Neuronal stem cell (in vitro differentiated cells): ENCODE data around the gene LCN2.
"Not testable (repeated sequence)": the region's sequence is repeated elsewhere in the genome, so short reads cannot be mapped to it uniquely, and the experiment has no call there.

Experiments
- DNase-seq: peaks from one replicate; pipeline ENCODE4 v3.0.0-alpha.2; 2013; ENCODE audit warnings: low spot score
- H2AFZ ChIP-seq: one replicate; pipeline ENCODE4 v1.6.1; 2013; ENCODE audit warnings: mild to moderate bottlenecking, low read length, inconsistent platforms
- H2AK5ac ChIP-seq: 2 replicates; pipeline ENCODE4 v1.6.1; 2013; ENCODE audit warnings: low read depth, mild to moderate bottlenecking, inconsistent platforms, low read length, moderate library complexity, mixed read lengths
- H2BK120ac ChIP-seq: 2 replicates; pipeline ENCODE4 v1.6.1; 2013; ENCODE audit warnings: low read depth, mild to moderate bottlenecking, inconsistent platforms, low read length, moderate library complexity, mixed read lengths
- H2BK12ac ChIP-seq: one replicate; pipeline ENCODE4 v1.6.1; 2013; ENCODE audit warnings: low read length, inconsistent platforms
- H2BK15ac ChIP-seq: 2 replicates; pipeline ENCODE4 v1.6.1; 2013; ENCODE audit warnings: mild to moderate bottlenecking, low read length, inconsistent platforms, mixed read lengths
- H2BK5ac ChIP-seq: one replicate; pipeline ENCODE4 v1.6.1; 2013; ENCODE audit warnings: inconsistent platforms, mild to moderate bottlenecking, low read length, moderate library complexity
- H3K14ac ChIP-seq: one replicate; pipeline ENCODE4 v1.6.1; 2013; ENCODE audit warnings: low read length, inconsistent platforms
- H3K18ac ChIP-seq: 2 replicates; pipeline ENCODE4 v1.6.1; 2013; ENCODE audit warnings: low read length, inconsistent platforms
- H3K23ac ChIP-seq: 2 replicates; pipeline ENCODE4 v1.6.1; 2013; ENCODE audit warnings: low read depth, mild to moderate bottlenecking, mixed read lengths, low read length, inconsistent platforms; ENCODE audit not compliant: poor library complexity
- H3K27ac ChIP-seq: replicated peaks from 3 replicates; pipeline ENCODE4 v1.5.1; 2013; ENCODE audit warnings: low read length, inconsistent platforms
- H3K27me3 ChIP-seq, 3 experiments: 2 replicates each; pipeline ENCODE4 v1.6.1; 2013; ENCODE audit warnings: low read length in 3 of 3, mild to moderate bottlenecking in 2 of 3, inconsistent platforms in 1 of 3, low read depth in 1 of 3, mixed read lengths in 1 of 3, moderate library complexity in 1 of 3; ENCODE audit not compliant: control insufficient read depth in 3 of 3, insufficient read depth in 3 of 3
- H3K36me3 ChIP-seq, 2 donors: replicated peaks in 1 of 2; 2 replicates each; pipeline ENCODE4 v1.6.1; 2013; ENCODE audit warnings: low read length in 2 of 2; ENCODE audit not compliant: control insufficient read depth in 2 of 2, insufficient read depth in 2 of 2
- H3K4ac ChIP-seq: 2 replicates; pipeline ENCODE4 v1.6.1; 2013; ENCODE audit warnings: inconsistent platforms, mild to moderate bottlenecking, low read length, moderate library complexity
- H3K4me1 ChIP-seq, 2 donors: 1 replicate in 1 of 2; 2 replicates in 1 of 2; pipeline ENCODE4 v1.6.1; 2013; ENCODE audit warnings: low read length in 2 of 2, low read depth in 1 of 2; ENCODE audit not compliant: control insufficient read depth in 2 of 2, insufficient read depth in 1 of 2
- H3K4me2 ChIP-seq: one replicate; pipeline ENCODE4 v1.6.1; 2013; ENCODE audit warnings: mild to moderate bottlenecking, low read length, inconsistent platforms; ENCODE audit not compliant: insufficient read depth, poor library complexity, severe bottlenecking
- H3K4me3 ChIP-seq, 2 donors: 2 replicates each; pipeline ENCODE4 v1.5.1; 2013; ENCODE audit warnings: low read length in 2 of 2, mild to moderate bottlenecking in 2 of 2, inconsistent platforms in 1 of 2, moderate library complexity in 1 of 2
- H3K79me1 ChIP-seq: one replicate; pipeline ENCODE4 v1.6.1; 2013; ENCODE audit warnings: low read depth, mild to moderate bottlenecking, inconsistent platforms, low read length, moderate library complexity
- H3K9ac ChIP-seq: one replicate; pipeline ENCODE4 v1.6.1; 2013; ENCODE audit warnings: mild to moderate bottlenecking, low read depth, low read length, inconsistent platforms; ENCODE audit not compliant: poor library complexity
- H3K9me3 ChIP-seq, 2 donors: replicated peaks in 1 of 2; 2 replicates each; pipeline versions ENCODE3 to v1.6.1; 2013; ENCODE audit warnings: low read length in 2 of 2, mild to moderate bottlenecking in 2 of 2, inconsistent platforms in 1 of 2, low read depth in 1 of 2, mixed read lengths in 1 of 2, moderate library complexity in 1 of 2; ENCODE audit not compliant: control insufficient read depth in 2 of 2, insufficient read depth in 1 of 2
- H4K8ac ChIP-seq: one replicate; pipeline ENCODE4 v1.6.1; 2013; ENCODE audit warnings: low read depth, mild to moderate bottlenecking, inconsistent platforms, low read length, moderate library complexity
- H4K91ac ChIP-seq: one replicate; pipeline ENCODE4 v1.6.1; 2013; ENCODE audit warnings: low read length, low read depth, mild to moderate bottlenecking, inconsistent platforms; ENCODE audit not compliant: poor library complexity
- WGBS, 2 donors: extraction: QIAGEN DNeasy Blood & Tissue Kit; methylation state at CpG; one replicate each; pipeline ENCODE4 v1.1.7; 2013; ENCODE audit warnings: missing lambda C conversion rate in 2 of 2, mixed read lengths in 1 of 2; ENCODE audit not compliant: insufficient read length in 2 of 2, insufficient replicate concordance in 1 of 2; ENCODE audit errors: extremely low coverage in 2 of 2; 5-methylcytosine and 5-hydroxymethylcytosine counted together

Gene LCN2

GRCh38 chr9:128130651-128131050 lies 18.6 kb upstream of the LCN2 start:
- DNase-seq, H4K8ac ChIP-seq, H2BK120ac ChIP-seq, H2BK5ac ChIP-seq, H3K14ac ChIP-seq, H2BK15ac ChIP-seq, H3K27ac ChIP-seq, H3K23ac ChIP-seq, H3K4me2 ChIP-seq, H2BK12ac ChIP-seq, H3K9ac ChIP-seq, H2AFZ ChIP-seq, H4K91ac ChIP-seq, H3K18ac ChIP-seq, H3K36me3 ChIP-seq, H2AK5ac ChIP-seq, H3K79me1 ChIP-seq, H3K4ac ChIP-seq, H3K27me3 ChIP-seq, H3K4me3 ChIP-seq, H3K9me3 ChIP-seq: not testable (repeated sequence)
- peaks cover 5 to 22% of the 10 kb centered on the region in 2 donors for H3K4me1 ChIP-seq
- no CpG with 5 or more reads among the region's 7 CpGs for WGBS, 2 donors

DNA sequence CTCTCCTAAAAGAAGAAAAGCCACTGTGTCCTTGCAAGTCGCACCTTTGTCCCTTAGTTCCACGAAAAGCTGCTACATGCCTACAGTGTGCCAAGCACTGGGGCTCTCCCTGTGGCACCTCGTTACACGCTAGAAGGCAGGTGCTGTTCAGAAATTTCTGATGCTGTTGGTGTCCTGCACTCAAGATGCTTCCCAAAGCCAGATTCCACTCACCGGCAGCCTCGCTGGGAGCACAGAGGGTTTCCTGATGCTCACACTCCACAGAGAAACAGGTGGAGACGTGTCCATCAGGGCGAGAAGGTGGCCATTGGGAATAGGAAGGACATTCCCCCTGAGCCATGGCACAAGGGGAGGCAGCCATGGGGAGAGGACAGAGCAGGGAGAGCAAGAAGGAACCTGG lies 17.9 kb upstream of the LCN2 start:
- Histone ChIP-seq H2AFZ (peak overlapping the region; percentile 78), H3K4me1 (peaks cover 5 to 17% of the 10 kb centered on the region in 2 donors), H2AK5ac (peak overlapping the region; percentile 35)
- H3K14ac ChIP-seq, H2BK15ac ChIP-seq, H3K9me3 ChIP-seq, H3K36me3 ChIP-seq, H3K27me3 ChIP-seq, H3K9ac ChIP-seq, DNase-seq, H3K27ac ChIP-seq, H2BK12ac ChIP-seq, H3K4me2 ChIP-seq, H3K18ac ChIP-seq, H2BK120ac ChIP-seq, H4K91ac ChIP-seq, H4K8ac ChIP-seq, H3K4ac ChIP-seq, H2BK5ac ChIP-seq, H3K23ac ChIP-seq, H3K79me1 ChIP-seq, H3K4me3 ChIP-seq: not testable (repeated sequence)
- no CpG with 5 or more reads among the region's 8 CpGs for WGBS, 2 donors

DNA sequence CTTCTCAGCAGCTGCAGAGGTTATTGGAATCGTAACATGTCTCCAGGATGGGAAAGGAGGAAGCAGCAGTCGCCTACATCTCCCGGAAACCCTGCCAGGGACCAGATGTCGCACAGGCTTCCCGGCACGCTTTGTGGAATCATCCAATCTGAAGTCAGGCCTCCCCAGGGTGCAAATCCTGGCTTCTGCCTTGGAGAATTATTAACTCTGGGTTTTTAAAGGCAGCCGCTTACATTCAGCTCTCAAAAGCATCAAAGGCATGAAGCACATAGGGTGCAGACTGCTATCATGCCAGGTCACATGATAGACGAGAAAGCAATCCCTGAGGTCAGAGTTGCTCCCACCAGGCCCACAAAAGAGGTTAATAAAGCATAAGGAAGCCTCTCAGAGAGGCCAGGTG lies 17.1 kb upstream of the LCN2 start:
- not testable (repeated sequence) for H3K14ac ChIP-seq, H3K27me3 ChIP-seq, H3K27ac ChIP-seq, H3K36me3 ChIP-seq, H2BK15ac ChIP-seq, H3K4me2 ChIP-seq, H4K8ac ChIP-seq, H3K23ac ChIP-seq, H3K79me1 ChIP-seq, H2BK120ac ChIP-seq, H4K91ac ChIP-seq, DNase-seq, H3K4me3 ChIP-seq, H3K9ac ChIP-seq, H2AK5ac ChIP-seq, H2BK5ac ChIP-seq, H3K4ac ChIP-seq, H3K9me3 ChIP-seq, H3K18ac ChIP-seq, H2BK12ac ChIP-seq
- no CpG with 5 or more reads among the region's 8 CpGs for WGBS, 2 donors
- peaks cover 6 to 15% of the 10 kb centered on the region in 2 donors for H3K4me1 ChIP-seq
- H2AFZ ChIP-seq, result peak overlapping the region; percentile 78

DNA sequence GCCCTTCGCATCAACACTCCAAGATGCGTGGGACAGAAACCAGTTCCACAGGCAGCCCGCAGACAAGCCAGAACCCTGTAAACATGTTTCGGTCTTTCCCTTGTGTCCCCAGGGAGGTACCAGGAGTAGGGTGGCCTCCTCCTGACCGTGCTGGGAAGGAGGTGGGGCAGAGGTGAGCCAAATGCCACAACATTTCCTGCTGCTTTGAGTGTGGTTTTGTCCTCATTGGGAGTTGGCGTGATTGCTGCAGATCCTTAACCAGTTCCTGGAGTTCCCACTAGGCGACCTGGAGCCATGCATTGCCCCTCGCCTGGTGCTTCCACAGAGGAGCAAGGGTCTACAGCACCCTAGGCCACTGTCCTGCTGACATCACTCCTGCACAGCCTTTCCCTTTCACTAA lies 13.7 kb upstream of the LCN2 start:
- H3K23ac ChIP-seq, H3K79me1 ChIP-seq, H3K27me3 ChIP-seq, H3K27ac ChIP-seq, H4K8ac ChIP-seq, DNase-seq, H2BK15ac ChIP-seq, H3K9me3 ChIP-seq, H3K18ac ChIP-seq, H4K91ac ChIP-seq, H3K4me2 ChIP-seq, H2BK120ac ChIP-seq, H3K4me3 ChIP-seq, H3K14ac ChIP-seq, H2BK12ac ChIP-seq, H3K4ac ChIP-seq, H3K36me3 ChIP-seq, H3K9ac ChIP-seq, H2AFZ ChIP-seq, H2AK5ac ChIP-seq, H2BK5ac ChIP-seq: not testable (repeated sequence)
- whole genome bisulfite sequencing, 2 donors, result no CpG with 5 or more reads among the region's 8 CpGs
- peaks cover 2 to 11% of the 10 kb centered on the region in 2 donors for H3K4me1 ChIP-seq
